Neural cell (in vitro differentiated cells): ENCODE measurements around the gene TAS2R50. TPM values are rescaled to one million over a fixed set of nuclear protein-coding genes. Genes with fewer than 3 reads are reported as not detected.

Source experiments
- H2AFZ ChIP-seq: fragments of 200-600, 300-800 bp; sonication (generic), shearing (Covaris generic); 2 replicates; pipeline ENCODE4 v1.6.0; 2014; ENCODE audit warnings: low read depth, mild to moderate bottlenecking, antibody characterized with exemption, low read length, moderate library complexity
- H3F3A ChIP-seq: fragments of 200-600 bp; shearing (Covaris generic); 2 replicates; pipeline ENCODE4 v1.6.1; 2016; ENCODE audit warnings: mild to moderate bottlenecking, moderate library complexity, mixed read lengths, antibody characterized with exemption, low read length; ENCODE audit not compliant: insufficient read depth, poor library complexity, severe bottlenecking
- H3K27ac ChIP-seq: fragments of 200-600, 300-800 bp; sonication (generic), shearing (Covaris generic); 2 replicates; pipeline ENCODE4 v1.5.1; 2014; ENCODE audit warnings: mild to moderate bottlenecking, low read length, moderate library complexity
- H3K27me3 ChIP-seq: fragments of 300-800, 200-600 bp; sonication (generic), shearing (Covaris generic); 2 replicates; pipeline ENCODE4 v1.6.0; 2014; ENCODE audit warnings: mild to moderate bottlenecking, low read depth, low read length, moderate library complexity; ENCODE audit not compliant: insufficient read depth
- H3K36me3 ChIP-seq: fragments of 300-800, 200-600 bp; sonication (generic), shearing (Covaris generic); 2 replicates; pipeline ENCODE4 v1.5.1; 2014; ENCODE audit warnings: mild to moderate bottlenecking, antibody characterized with exemption, low read length, moderate library complexity; ENCODE audit not compliant: insufficient read depth
- H3K4me2 ChIP-seq: fragments of 300-800, 200-600 bp; sonication (generic), shearing (Covaris generic); 2 replicates; pipeline ENCODE4 v1.6.0; 2014; ENCODE audit warnings: mild to moderate bottlenecking, low read length
- H3K4me3 ChIP-seq: fragments of 300-800, 200-600 bp; sonication (generic), shearing (Covaris generic); 2 replicates; pipeline ENCODE4 v1.5.1; 2014; ENCODE audit warnings: mild to moderate bottlenecking, low read length, moderate library complexity
- H3K79me2 ChIP-seq: fragments of 200-600 bp; shearing (Covaris generic); replicated peaks from 2 replicates; pipeline ENCODE4 v1.6.0; 2014; ENCODE audit warnings: mild to moderate bottlenecking, low read length, moderate library complexity; ENCODE audit not compliant: insufficient read depth
- H3K9ac ChIP-seq: fragments of 300-800, 200-600 bp; sonication (generic), shearing (Covaris generic); 2 replicates; pipeline ENCODE4 v1.6.1; 2016; ENCODE audit warnings: mild to moderate bottlenecking, low read length, mixed read lengths
- H3K9me2 ChIP-seq: fragments of 200-600 bp; shearing (Covaris generic); 2 replicates; pipeline ENCODE4 v1.6.1; 2016; ENCODE audit warnings: mild to moderate bottlenecking, low read length, mixed read lengths; ENCODE audit not compliant: insufficient read depth
- H3K9me3 ChIP-seq: fragments of 200-600, 300-800 bp; sonication (generic), shearing (Covaris generic); 2 replicates; pipeline ENCODE4 v1.6.1; 2016; ENCODE audit warnings: mild to moderate bottlenecking, mixed run types, low read length, moderate library complexity, mixed read lengths
- H4K20me1 ChIP-seq: fragments of 200-600 bp; shearing (Covaris generic); 2 replicates; pipeline ENCODE4 v1.6.1; 2016; ENCODE audit warnings: mild to moderate bottlenecking, mixed run types; ENCODE audit not compliant: insufficient read depth
- CTCF ChIP-seq: fragments of 450-650 bp; IDR thresholded peaks from 2 replicates; pipeline ENCODE4 v1.5.1; 2014; ENCODE audit warnings: antibody characterized with exemption, mild to moderate bottlenecking, moderate library complexity; ENCODE audit not compliant: poor library complexity, severe bottlenecking
- EP300 ChIP-seq: fragments of 450-650 bp; conservative IDR thresholded peaks from 2 replicates; pipeline ENCODE4 v1.6.1; 2014; ENCODE audit warnings: antibody characterized with exemption, mild to moderate bottlenecking, moderate library complexity; ENCODE audit not compliant: poor library complexity, severe bottlenecking
- EZH2 ChIP-seq: fragments of 200-600, 300-800 bp; shearing (Covaris generic), sonication (generic); IDR thresholded peaks from 2 replicates; pipeline ENCODE4 v1.6.1; 2014; ENCODE audit warnings: antibody characterized with exemption, low read length, borderline replicate concordance, mild to moderate bottlenecking; ENCODE audit not compliant: insufficient read depth, poor library complexity, severe bottlenecking
- MXI1 ChIP-seq: fragments of 450-650 bp; conservative IDR thresholded peaks from 2 replicates; pipeline ENCODE4 v1.6.1; 2014; ENCODE audit warnings: antibody characterized with exemption, mild to moderate bottlenecking; ENCODE audit not compliant: poor library complexity, severe bottlenecking
- POLR2AphosphoS5 ChIP-seq: IDR thresholded peaks from 2 replicates; pipeline ENCODE4 v1.6.1; 2012
- RAD21 ChIP-seq: fragments of 450-650 bp; conservative IDR thresholded peaks from 2 replicates; pipeline ENCODE4 v1.6.1; 2014; ENCODE audit warnings: antibody characterized with exemption, mild to moderate bottlenecking, moderate library complexity
- REST ChIP-seq: IDR thresholded peaks from 2 replicates; pipeline ENCODE4 v1.6.1; 2012; ENCODE audit warnings: borderline replicate concordance
- SMC3 ChIP-seq: fragments of 450-650 bp; conservative IDR thresholded peaks from 2 replicates; pipeline ENCODE4 v1.6.1; 2014; ENCODE audit warnings: antibody characterized with exemption, mild to moderate bottlenecking, moderate library complexity; ENCODE audit not compliant: poor library complexity
- TAF1 ChIP-seq: IDR thresholded peaks from 2 replicates; pipeline ENCODE4 v1.6.1; 2012; ENCODE audit warnings: low read depth
- polyA plus RNA-seq: library from polyadenylated mRNA; depleted of rRNA; stranded (reverse); fragments of >200 nt; gene quantifications from 2 replicates; pipeline ENCODE4 v1.2.3, GENCODE V29; 2014

TAS2R50 gene
- polyA plus RNA-seq, 1 donor from 2014 or later = not detected

GRCh38 chr12:10968765-10969456, 17.8 kb downstream of the TAS2R50 start:
- Histone ChIP-seq H3K9me2 (no peaks in the 10 kb centered on the region), H3K79me2 (no peaks in the 10 kb centered on the region), H3K4me3 (no peak overlapping the region), H3K9me3 (no peaks in the 10 kb centered on the region), H4K20me1 (no peaks in the 10 kb centered on the region), H3F3A (no peaks in the 10 kb centered on the region), H3K4me2 (no peak overlapping the region), H3K9ac (no peak overlapping the region), H3K36me3 (no peaks in the 10 kb centered on the region), H3K27ac (no peak overlapping the region), H2AFZ (no peak overlapping the region), H3K27me3 (no peaks in the 10 kb centered on the region)
- no peak for TF ChIP-seq REST
- no peak for TF ChIP-seq EZH2
- no peak for TF ChIP-seq SMC3
- TF ChIP-seq EP300 = no peak
- no peak for TF ChIP-seq MXI1
- no peak for TF ChIP-seq RAD21
- TF ChIP-seq CTCF = no peak
- no peak for TF ChIP-seq TAF1
- TF ChIP-seq POLR2AphosphoS5 = no peak

GRCh38 chr12:10967409-10967808, 19.3 kb downstream of the TAS2R50 start:
- TF ChIP-seq SMC3 (no peak), MXI1 (no peak), CTCF (no peak), TAF1 (no peak), POLR2AphosphoS5 (no peak), RAD21 (no peak), REST (no peak), EP300 (no peak), EZH2 (no peak)

More at GRCh38 chr12:10967409-10967808, 19.3 kb downstream of the TAS2R50 start:
- no peak overlapping the region for H3K4me2 ChIP-seq
- H3F3A ChIP-seq = no peaks in the 10 kb centered on the region
- H3K27ac ChIP-seq = no peak overlapping the region
- H3K27me3 ChIP-seq = no peaks in the 10 kb centered on the region
- no peaks in the 10 kb centered on the region for H3K9me2 ChIP-seq
- no peaks in the 10 kb centered on the region for H4K20me1 ChIP-seq
- no peaks in the 10 kb centered on the region for H3K79me2 ChIP-seq
- H3K9me3 ChIP-seq = no peaks in the 10 kb centered on the region
- H3K36me3 ChIP-seq = no peaks in the 10 kb centered on the region
- no peak overlapping the region for H3K9ac ChIP-seq
- H2AFZ ChIP-seq = no peak overlapping the region
- no peak overlapping the region for H3K4me3 ChIP-seq
